IgD-negative memory B cell (primary cell): Measurements from ENCODE around the gene ACTN1. TPM values are rescaled to one million over a fixed set of nuclear protein-coding genes. Genes with fewer than 3 reads are reported as not detected.
"Not testable (repeated sequence)": the region's sequence is repeated elsewhere in the genome, so short reads cannot be mapped to it uniquely, and the experiment has no call there.

ENCODE experiments used
- H3K27ac Mint-ChIP-seq, 3 donors: one replicate each; pipeline ENCODE4 v1.8.0; 2020 to 2022; ENCODE audit warnings: mild to moderate bottlenecking in 3 of 3, mixed read lengths in 3 of 3, moderate library complexity in 1 of 3
- H3K27me3 Mint-ChIP-seq: one replicate; pipeline ENCODE4 v1.8.0; 2021; ENCODE audit warnings: mixed read lengths
- H3K36me3 Mint-ChIP-seq: one replicate; pipeline ENCODE4 v1.8.0; 2020; ENCODE audit warnings: mild to moderate bottlenecking, mixed read lengths
- H3K4me1 Mint-ChIP-seq, 3 donors: one replicate each; pipeline ENCODE4 v1.8.0; 2020 to 2022; ENCODE audit warnings: mixed read lengths in 3 of 3, mild to moderate bottlenecking in 1 of 3
- H3K4me3 Mint-ChIP-seq, 4 donors: one replicate each; pipeline ENCODE4 v1.8.0; 2020 to 2022; ENCODE audit warnings: mild to moderate bottlenecking in 4 of 4, mixed read lengths in 4 of 4, moderate library complexity in 3 of 4
- H3K9me3 Mint-ChIP-seq, 3 donors: one replicate each; pipeline ENCODE4 v1.8.0; 2020 to 2021; ENCODE audit warnings: mixed read lengths in 3 of 3, mild to moderate bottlenecking in 1 of 3
- polyA plus RNA-seq: library from polyadenylated mRNA; unstranded; fragments of 300-500 nt; fragmentation: Illumina TruSeq; gene quantifications from one replicate; pipeline ENCODE4 v1.2.3, GENCODE V29; 2021

The ACTN1 gene
- 4.2 TPM for polyA plus RNA-seq

DNA sequence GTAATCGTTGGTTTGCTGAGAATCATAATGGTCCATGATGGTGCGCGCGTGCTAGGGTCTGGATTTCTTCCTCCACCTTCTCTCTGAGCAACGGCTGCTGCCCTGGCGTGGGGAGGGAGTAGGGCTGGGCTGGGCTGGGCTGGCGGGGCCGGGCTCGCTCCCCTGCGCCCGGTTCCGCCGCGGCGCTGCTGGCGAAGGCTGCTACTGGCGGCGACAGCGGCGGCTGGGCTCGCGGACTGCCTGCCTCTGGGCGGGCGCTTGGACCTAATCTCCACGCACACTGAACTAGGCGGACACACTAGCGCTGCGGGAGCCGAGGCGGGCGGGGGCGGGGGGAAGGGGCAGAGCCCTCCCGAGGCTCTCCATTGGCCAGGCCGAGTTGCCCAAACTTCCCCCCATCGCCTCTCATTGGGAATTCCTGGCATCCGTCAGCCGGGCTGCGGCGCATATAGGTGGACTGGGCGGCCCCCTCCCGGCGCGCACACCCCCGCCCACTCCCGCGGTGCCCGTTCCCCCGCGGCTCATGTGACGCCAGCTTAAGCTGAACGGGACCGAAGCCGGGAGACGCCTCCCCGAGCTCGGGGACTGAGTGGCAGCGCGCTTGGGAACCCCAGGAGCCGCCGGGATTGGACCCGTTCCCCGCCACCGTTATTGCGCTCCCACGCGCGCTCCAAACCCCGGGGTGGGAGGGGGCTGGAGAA lies at the start of gene ACTN1:
TSS of gene ACTN1 (minus strand) at position 282 of the 701 bp plus-strand sequence. CDS start at position 36, 246 bp downstream.
- Mint-ChIP-seq H3K36me3 (peaks cover 1% of the 10 kb centered on the region), H3K9me3 (peaks cover 0 to 3% (median 0%) of the 10 kb centered on the region in 3 donors), H3K4me1 (peaks cover 0 to 4% (median 1%) of the 10 kb centered on the region in 3 donors), H3K27me3 (peaks cover 40% of the 10 kb centered on the region), H3K27ac (no peak within 1 kb of the TSS), H3K4me3 (peak within 1 kb of the TSS; percentile 80 to 88 (median 88))

DNA sequence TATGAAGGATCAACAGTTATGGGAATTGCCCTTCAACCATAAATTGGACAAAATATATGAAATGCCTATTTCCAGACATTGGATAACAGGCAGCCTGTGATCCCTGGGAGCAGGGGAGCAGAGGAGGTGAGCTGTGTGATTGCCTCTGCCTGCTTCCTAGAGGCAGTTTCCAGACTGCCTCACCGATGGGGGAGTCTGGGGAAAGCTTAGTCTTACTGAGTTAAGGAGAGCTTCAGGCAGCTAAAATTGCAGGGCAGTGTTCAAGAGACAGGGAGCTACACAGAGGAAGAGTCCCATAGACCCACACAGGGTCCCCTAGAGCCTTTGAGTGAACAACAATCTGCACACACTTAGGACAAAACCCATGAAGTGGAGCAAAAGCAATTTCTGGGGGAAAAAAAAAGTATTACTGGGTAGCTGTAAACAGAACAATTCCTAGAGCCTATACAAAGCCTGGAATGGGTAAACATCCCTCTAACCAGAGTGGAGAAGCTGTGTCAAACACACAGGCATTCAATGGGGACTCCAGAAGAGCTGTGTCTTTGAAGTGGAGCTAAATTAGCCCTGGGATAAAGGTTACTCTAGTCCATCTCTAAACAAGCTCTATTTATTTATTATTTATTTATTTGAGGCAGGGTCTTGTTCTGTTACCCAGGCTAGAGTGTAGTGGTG lies 48.3 kb upstream of the ACTN1 start:
- Mint-ChIP-seq H3K36me3 (no peaks in the 10 kb centered on the region), H3K9me3 (no peaks in the 10 kb centered on the region), H3K4me1 (no peaks in the 10 kb centered on the region), H3K4me3 (no peak overlapping the region), H3K27me3 (peaks cover 7% of the 10 kb centered on the region), H3K27ac (no peak overlapping the region)

DNA sequence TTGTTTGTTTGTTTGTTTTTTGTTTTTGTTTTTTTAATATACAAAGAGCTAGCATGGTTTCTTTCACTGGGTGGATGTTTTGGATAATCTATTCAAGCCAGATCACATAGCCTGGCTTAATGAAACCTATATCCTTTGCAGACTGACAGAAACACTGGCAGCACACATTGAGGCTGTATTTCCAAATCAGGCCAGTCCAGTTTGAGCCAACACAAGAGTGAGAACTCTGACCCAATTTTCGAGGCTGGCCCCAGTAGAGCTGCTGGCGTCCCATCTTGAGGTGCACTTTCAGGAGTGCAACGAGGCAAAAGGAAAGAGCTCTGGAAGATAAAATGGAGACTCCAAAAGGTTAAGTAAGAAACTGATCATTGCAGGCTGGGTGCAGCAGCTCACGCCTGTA lies 43.9 kb upstream of the ACTN1 start:
- no peaks in the 10 kb centered on the region for H3K4me1 Mint-ChIP-seq
- H3K27ac Mint-ChIP-seq: no peak overlapping the region
- H3K4me3 Mint-ChIP-seq: no peak overlapping the region
- no peaks in the 10 kb centered on the region for H3K9me3 Mint-ChIP-seq
- peaks cover 3% of the 10 kb centered on the region for H3K36me3 Mint-ChIP-seq
- peaks cover 10% of the 10 kb centered on the region for H3K27me3 Mint-ChIP-seq

DNA sequence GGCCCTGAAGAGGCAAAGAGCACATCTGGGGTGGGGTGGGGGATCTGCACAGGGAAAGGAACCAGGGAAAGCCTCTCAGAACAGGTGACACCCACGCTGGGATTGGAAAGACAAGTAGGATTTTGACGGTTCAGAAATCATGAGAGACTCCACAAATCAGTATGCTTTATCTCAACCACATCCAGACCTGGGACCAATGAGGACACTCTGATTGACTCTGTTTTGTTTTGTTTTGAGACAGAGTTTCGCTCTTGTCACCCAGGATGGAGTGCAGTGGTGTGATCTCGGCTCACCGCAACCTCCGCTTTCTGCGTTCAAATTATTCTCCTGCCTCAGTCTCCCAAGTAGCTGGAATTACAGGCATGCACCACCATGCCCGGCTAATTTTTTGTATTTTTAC lies 43.0 kb upstream of the ACTN1 start:
- not testable (repeated sequence) for H3K27ac Mint-ChIP-seq, H3K4me3 Mint-ChIP-seq, H3K36me3 Mint-ChIP-seq, H3K4me1 Mint-ChIP-seq, H3K9me3 Mint-ChIP-seq
- peaks cover 10% of the 10 kb centered on the region for H3K27me3 Mint-ChIP-seq

DNA sequence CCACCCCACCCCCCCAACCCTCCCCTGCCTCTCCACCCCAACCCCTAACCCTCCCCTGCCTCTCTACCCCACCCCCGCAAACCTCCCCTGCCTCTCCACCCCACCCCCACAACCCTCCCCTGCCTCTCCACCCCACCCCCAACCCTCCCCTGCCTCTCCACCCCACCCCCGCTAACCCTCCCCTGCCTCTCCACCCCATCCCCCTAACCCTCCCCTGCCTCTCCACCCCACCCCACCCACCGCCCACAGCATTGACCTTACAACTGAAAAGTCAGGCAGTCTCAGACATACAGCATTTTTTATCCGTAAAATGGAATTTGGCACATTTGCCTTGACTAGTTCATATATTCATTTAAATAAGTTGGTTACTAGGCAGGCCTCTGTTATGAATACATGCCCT lies 38.6 kb upstream of the ACTN1 start:
- no peaks in the 10 kb centered on the region for H3K9me3 Mint-ChIP-seq

DNA sequence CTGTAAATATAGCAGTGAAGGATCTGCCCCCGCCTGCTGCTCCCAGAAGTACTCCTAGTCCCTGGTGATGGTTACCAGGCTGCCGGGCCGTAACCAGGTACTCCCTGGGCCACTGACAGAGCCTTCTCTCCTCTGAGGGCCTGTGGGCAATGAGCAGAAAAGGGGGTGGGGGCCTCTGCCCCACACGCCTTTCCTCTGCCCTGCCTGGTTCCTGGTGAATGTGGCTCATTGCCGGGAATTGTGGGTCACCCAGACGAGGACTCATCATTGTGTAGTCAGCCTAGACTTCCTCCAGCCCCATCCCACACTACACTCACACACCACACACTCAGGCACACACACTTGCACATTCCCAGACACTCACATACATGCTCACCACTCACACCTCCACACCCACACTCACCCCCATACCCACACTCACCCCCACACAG lies 35.7 kb upstream of the ACTN1 start:
- no peaks in the 10 kb centered on the region for H3K36me3 Mint-ChIP-seq
- no peaks in the 10 kb centered on the region for H3K9me3 Mint-ChIP-seq
- no peaks in the 10 kb centered on the region for H3K4me1 Mint-ChIP-seq
- H3K27me3 Mint-ChIP-seq: no peaks in the 10 kb centered on the region
- H3K4me3 Mint-ChIP-seq: no peak overlapping the region
- H3K27ac Mint-ChIP-seq: no peak overlapping the region

More for the DNA sequence above, 38.6 kb upstream of the ACTN1 start:
- H3K36me3 Mint-ChIP-seq: peaks cover 3% of the 10 kb centered on the region
- peaks cover 5% of the 10 kb centered on the region for H3K27me3 Mint-ChIP-seq
- no peaks in the 10 kb centered on the region for H3K4me1 Mint-ChIP-seq
- H3K4me3 Mint-ChIP-seq: no peak overlapping the region
- no peak overlapping the region for H3K27ac Mint-ChIP-seq

DNA sequence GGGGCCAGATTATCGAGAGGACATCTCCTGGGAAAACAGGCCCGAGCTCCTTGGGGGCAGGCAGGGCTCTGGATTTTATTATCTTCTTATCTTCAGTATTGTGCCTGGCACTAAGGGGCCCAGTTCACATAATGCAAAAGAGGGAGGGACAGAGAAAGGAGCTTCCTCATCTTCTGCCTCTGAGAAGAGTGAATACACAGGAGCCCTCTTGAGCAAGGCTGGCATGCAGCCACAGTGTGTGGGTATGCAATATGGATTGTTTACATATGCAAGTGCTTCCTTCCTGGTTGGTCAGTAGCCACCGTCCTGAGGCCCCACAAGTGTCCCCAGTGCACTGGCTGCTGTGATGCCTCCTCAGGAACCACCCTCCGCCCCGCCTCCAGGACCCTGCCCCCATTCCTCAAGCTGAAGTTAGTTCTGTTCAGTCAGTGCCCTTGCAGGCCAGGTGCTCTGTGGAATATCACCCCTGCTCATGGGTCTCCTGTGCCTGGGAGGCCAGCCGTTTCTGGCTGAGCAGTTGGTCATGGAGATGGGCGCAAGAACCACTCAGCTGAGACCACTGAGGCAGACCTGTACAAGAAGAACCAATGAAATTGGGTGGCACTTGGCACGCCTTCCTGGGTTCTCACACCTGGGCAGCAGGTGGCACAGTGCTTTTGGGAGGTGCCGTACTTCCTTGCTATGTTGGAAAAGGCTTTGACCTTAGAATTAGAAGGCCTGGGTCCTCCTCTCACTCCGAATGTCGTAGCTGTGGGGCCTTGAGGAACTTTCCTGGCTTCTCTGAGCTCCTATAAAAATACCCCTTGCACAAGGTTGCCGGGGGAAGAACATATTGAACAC lies 35.1 kb upstream of the ACTN1 start:
- no peaks in the 10 kb centered on the region for H3K27me3 Mint-ChIP-seq
- no peak overlapping the region for H3K27ac Mint-ChIP-seq
- H3K4me3 Mint-ChIP-seq: no peak overlapping the region
- H3K36me3 Mint-ChIP-seq: no peaks in the 10 kb centered on the region
- peaks cover 0 to 2% (median 0%) of the 10 kb centered on the region in 3 donors for H3K9me3 Mint-ChIP-seq
- H3K4me1 Mint-ChIP-seq: no peaks in the 10 kb centered on the region

DNA sequence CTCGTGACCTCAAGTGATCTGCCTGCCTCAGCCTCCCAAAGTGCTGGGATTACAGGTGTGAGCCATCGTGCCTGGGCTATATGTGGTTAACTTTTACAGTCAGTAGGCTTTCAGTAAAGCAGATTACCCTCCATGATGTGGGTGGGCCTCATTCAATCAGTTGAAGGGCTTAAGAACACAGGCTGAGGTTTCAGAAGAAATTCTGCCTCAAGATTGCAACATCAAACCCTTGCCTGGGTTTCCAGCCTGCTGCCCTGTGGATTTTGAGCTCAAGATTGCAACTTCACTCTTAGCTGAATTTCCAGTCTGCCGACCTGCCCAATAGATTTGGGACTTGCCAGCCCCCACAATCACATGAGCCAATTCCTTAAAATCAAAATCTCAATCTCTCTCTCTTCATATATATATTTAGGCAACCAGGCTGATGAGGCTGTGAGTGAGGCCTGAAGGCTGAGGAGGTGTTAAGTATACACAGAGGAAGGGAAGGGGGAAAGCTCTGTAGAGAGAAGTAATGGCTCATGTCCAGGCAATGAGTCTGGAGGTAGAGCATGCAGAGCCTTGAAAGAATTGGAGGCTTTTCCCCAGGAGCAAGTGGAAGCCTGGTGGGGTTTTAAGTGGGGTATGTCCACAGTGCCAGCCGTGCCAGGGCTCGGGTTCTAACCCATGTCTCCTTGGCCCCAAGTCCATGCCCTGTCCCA lies 33.3 kb upstream of the ACTN1 start:
- Mint-ChIP-seq H3K9me3 (peaks cover 0 to 2% (median 0%) of the 10 kb centered on the region in 3 donors), H3K27me3 (no peaks in the 10 kb centered on the region), H3K27ac (no peak overlapping the region), H3K4me3 (no peak overlapping the region), H3K4me1 (no peaks in the 10 kb centered on the region), H3K36me3 (no peaks in the 10 kb centered on the region)

DNA sequence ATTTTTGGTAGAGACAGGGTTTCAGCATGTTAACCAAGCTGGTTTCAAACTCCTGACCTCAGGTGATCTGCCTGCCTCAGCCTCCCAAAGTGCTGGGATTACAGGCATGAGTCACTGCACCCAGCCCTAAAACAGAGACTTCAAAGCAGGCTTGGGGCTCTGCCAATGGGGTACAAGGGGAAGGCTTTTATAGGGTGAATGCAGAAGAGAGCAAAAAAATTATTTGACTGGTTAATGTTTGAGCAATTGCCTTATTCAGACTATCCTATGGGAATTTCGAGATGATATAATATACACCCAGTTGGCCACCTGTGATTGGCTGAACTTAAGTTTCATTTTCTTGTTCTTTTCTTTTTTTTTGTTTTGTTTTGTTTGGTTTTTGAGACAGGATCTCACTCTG lies 31.5 kb upstream of the ACTN1 start:
- no peaks in the 10 kb centered on the region for H3K4me1 Mint-ChIP-seq
- H3K4me3 Mint-ChIP-seq: no peak overlapping the region
- H3K9me3 Mint-ChIP-seq: peaks cover 0 to 2% (median 0%) of the 10 kb centered on the region in 3 donors
- H3K27me3 Mint-ChIP-seq: peaks cover 2% of the 10 kb centered on the region
- H3K36me3 Mint-ChIP-seq: no peaks in the 10 kb centered on the region
- no peak overlapping the region for H3K27ac Mint-ChIP-seq

DNA sequence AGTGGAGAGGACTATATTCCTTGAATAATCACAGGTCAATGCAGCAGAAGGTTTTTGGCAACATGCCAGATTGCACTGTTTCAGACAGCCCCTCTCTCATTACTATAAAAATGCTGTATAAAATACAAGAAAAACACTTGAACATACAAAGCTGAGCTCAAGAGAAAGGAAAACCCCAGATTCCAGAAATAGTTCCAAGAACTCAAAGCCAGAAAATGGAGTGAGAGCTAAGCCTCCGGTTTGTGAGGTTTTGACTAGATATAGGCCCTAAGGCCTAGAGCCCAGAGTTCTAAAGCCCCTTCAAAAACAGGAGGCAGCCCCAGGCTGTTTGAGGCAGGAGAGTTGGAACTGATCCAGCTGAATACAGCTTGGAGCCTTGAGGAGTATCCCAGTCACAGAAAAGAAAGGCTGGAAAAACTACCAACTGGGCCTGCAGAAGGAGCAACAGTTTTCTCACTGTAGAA lies 29.4 kb upstream of the ACTN1 start:
- Mint-ChIP-seq H3K27me3 (peaks cover 12% of the 10 kb centered on the region), H3K27ac (no peak overlapping the region), H3K4me1 (no peaks in the 10 kb centered on the region), H3K9me3 (peaks cover 0 to 3% (median 2%) of the 10 kb centered on the region in 3 donors), H3K36me3 (no peaks in the 10 kb centered on the region), H3K4me3 (no peak overlapping the region)

DNA sequence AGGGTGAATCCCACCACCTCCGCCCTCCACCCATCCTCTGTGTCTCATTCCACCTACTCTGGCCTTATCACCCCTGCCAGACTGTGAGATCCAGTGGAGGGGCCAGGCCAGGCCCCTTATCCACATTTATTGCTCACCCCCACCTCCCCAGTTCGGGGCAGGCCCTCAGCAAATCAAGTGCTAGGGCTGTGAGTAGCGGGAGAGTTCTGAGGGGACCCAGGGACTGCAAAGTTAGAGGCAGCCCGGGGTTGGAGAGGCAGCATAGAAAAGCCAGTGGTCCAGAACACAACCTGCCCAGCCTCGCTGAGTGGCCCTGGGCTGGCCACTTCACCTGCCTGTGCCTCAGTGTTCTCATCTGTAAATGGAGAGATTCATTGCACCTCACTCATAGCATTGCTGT lies 27.2 kb upstream of the ACTN1 start:
- H3K4me1 Mint-ChIP-seq: no peaks in the 10 kb centered on the region
- no peaks in the 10 kb centered on the region for H3K36me3 Mint-ChIP-seq
- no peak overlapping the region for H3K27ac Mint-ChIP-seq
- H3K9me3 Mint-ChIP-seq: peaks cover 0 to 6% (median 2%) of the 10 kb centered on the region in 3 donors
- no peak overlapping the region for H3K4me3 Mint-ChIP-seq
- peaks cover 17% of the 10 kb centered on the region for H3K27me3 Mint-ChIP-seq

DNA sequence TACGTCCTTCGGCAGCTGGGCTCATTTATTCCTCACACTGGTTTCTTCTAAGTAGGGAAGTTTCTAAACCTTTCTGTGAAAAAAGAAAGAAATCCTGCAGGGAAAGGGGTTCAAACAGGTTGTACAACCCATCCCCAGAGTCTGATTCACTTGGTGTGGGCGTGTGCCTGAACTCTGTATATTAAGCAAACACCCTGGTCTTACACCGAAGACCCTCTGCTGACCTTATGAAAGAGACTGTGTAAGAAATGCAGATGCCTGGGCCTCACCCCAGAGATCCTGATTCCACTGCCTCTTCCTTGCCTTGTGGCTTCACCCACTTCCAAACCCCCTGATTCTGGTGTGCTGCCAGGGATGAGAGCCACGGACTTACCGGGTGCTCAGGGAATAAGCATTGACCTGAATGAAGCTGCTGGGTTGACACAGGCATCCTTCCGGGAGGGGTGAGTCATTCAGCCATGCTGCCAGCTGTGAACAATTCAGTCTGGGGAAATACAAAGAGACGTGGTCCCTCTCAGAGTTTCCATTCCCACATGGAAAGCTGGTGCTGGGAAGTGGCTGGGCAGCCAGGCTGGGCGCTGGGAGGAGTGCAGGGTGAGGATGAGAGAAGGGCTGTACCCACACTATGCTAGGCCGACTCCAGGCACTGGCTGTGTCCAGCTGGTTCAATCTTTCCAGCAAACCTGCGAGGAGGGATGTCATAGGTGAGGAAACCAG lies 26.5 kb upstream of the ACTN1 start:
- no peak overlapping the region for H3K4me3 Mint-ChIP-seq
- H3K9me3 Mint-ChIP-seq: peaks cover 0 to 6% (median 2%) of the 10 kb centered on the region in 3 donors
- peaks cover 19% of the 10 kb centered on the region for H3K27me3 Mint-ChIP-seq
- H3K27ac Mint-ChIP-seq: no peak overlapping the region
- no peaks in the 10 kb centered on the region for H3K4me1 Mint-ChIP-seq
- H3K36me3 Mint-ChIP-seq: peaks cover 2% of the 10 kb centered on the region

DNA sequence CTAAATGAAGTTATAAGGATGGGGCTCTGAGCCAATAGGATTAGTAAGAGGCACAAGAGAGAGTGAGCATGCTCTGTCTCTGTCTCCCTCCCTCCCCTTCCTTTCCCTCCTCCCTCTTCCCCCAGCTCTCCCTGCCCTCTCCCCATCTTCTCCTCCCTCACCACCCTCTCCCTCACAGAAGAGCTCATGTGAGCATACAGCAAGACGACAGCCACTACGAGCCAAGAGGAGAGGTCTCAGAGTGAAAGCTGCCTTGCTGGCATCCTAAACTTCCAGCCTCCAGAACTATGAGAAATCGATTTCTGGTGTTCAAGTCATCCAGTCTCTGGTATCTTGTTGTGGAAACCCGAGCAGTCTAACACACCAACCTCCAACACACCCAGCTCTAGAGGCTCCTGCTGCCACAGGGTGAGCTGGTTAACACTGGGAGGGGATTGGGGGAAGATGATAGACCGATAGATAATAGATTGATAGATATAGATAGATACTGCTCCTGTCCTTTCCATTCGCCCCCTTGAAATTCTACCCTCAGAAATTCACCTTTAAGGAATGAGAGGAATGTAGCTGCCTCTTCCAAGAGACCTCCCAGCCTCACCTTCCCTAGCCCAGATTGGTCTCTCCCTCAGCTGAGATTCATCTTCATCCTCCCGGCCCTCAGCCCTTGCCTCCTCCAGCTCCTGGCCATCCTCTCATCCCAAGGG lies 25.8 kb upstream of the ACTN1 start:
- no peak overlapping the region for H3K27ac Mint-ChIP-seq
- no peak overlapping the region for H3K4me3 Mint-ChIP-seq
- H3K4me1 Mint-ChIP-seq: no peaks in the 10 kb centered on the region
- peaks cover 2% of the 10 kb centered on the region for H3K36me3 Mint-ChIP-seq
- peaks cover 19% of the 10 kb centered on the region for H3K27me3 Mint-ChIP-seq
- H3K9me3 Mint-ChIP-seq: peaks cover 0 to 6% (median 2%) of the 10 kb centered on the region in 3 donors

DNA sequence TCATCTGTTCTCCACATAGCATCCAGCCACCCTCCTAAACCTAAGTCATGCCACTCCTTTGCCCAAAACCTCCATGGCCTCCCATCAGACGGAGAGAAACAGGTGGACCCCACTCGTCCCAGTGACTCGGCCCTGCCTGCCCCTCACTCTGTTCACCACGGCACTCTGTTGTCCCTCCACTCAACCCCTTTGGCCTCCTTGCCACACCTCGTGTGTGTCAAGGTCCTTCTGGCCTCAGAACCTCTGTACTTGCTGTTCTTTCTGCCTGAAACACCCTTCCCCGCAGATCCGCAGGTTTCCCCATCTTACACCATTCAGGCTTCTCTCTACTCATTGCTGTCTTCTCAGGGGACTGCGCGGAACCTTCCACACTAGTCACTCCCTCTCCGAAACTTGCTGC lies 24.5 kb upstream of the ACTN1 start:
- Mint-ChIP-seq H3K27me3 (peaks cover 21% of the 10 kb centered on the region), H3K9me3 (peaks cover 0 to 6% (median 0%) of the 10 kb centered on the region in 3 donors), H3K36me3 (peaks cover 2% of the 10 kb centered on the region), H3K4me1 (no peaks in the 10 kb centered on the region), H3K4me3 (peak overlapping the region in 1 of 4 donors; percentile 64), H3K27ac (no peak overlapping the region)
